ENCODE results near the gene IPO7.

- TF ChIP-seq, protein P1, sequence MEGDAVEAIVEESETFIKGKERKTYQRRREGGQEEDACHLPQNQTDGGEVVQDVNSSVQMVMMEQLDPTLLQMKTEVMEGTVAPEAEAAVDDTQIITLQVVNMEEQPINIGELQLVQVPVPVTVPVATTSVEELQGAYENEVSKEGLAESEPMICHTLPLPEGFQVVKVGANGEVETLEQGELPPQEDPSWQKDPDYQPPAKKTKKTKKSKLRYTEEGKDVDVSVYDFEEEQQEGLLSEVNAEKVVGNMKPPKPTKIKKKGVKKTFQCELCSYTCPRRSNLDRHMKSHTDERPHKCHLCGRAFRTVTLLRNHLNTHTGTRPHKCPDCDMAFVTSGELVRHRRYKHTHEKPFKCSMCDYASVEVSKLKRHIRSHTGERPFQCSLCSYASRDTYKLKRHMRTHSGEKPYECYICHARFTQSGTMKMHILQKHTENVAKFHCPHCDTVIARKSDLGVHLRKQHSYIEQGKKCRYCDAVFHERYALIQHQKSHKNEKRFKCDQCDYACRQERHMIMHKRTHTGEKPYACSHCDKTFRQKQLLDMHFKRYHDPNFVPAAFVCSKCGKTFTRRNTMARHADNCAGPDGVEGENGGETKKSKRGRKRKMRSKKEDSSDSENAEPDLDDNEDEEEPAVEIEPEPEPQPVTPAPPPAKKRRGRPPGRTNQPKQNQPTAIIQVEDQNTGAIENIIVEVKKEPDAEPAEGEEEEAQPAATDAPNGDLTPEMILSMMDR (conservative IDR thresholded peaks at IDR 0.05) = no peak
- no peak for TF ChIP-seq ZFX (IDR thresholded peaks at IDR 0.05)
Observed at GRCh38 chr11:9377036-9377435, 7.4 kb upstream of the IPO7 start.
